Spleen (tissue), 11 donors: Measurements from ENCODE around the gene CALML5. TPM values are rescaled to one million over a fixed set of nuclear protein-coding genes. Genes with fewer than 3 reads are reported as not detected.

Experiments used
- DNase-seq: peaks from one replicate; pipeline ENCODE4 v3.0.0-alpha.2; 2020
- H3K27ac ChIP-seq, 8 donors: fragments of 200-600 bp; sonication (generic) in 7 of 8; 1 replicate in 4 of 8; 2 replicates in 4 of 8; pipeline versions ENCODE4 v1.5.0 to v1.8.0; 2016 to 2021; ENCODE audit warnings: inconsistent platforms in 4 of 8, mild to moderate bottlenecking in 4 of 8, moderate library complexity in 1 of 8
- H3K27me3 ChIP-seq, 7 donors: fragments of 200-600 bp; sonication (generic) in 6 of 7; replicated peaks in 1 of 7; 1 replicate in 4 of 7; 2 replicates in 3 of 7; pipeline versions ENCODE4 v1.5.0 to v1.8.0; 2016 to 2021; ENCODE audit warnings: inconsistent platforms in 3 of 7, mild to moderate bottlenecking in 1 of 7
- H3K36me3 ChIP-seq, 6 donors: fragments of 200-600 bp; sonication (generic) in 5 of 6; 1 replicate in 4 of 6; 2 replicates in 2 of 6; pipeline versions ENCODE4 v1.5.0 to v1.8.0; 2016 to 2021; ENCODE audit warnings: inconsistent platforms in 2 of 6
- H3K4me1 ChIP-seq, 6 donors: fragments of 200-600 bp; sonication (generic) in 5 of 6; 1 replicate in 3 of 6; 2 replicates in 3 of 6; pipeline versions ENCODE4 v1.5.0 to v1.8.0; 2016 to 2021; ENCODE audit warnings: inconsistent platforms in 3 of 6
- H3K4me3 ChIP-seq, 8 donors: fragments of 200-600 bp; sonication (generic) in 7 of 8; 1 replicate in 4 of 8; 2 replicates in 4 of 8; pipeline versions ENCODE4 v1.5.0 to v1.8.0; 2016 to 2021; ENCODE audit warnings: inconsistent platforms in 4 of 8, mild to moderate bottlenecking in 4 of 8, moderate library complexity in 2 of 8
- H3K9me3 ChIP-seq, 8 donors: fragments of 200-600 bp; sonication (generic) in 7 of 8; 1 replicate in 4 of 8; 2 replicates in 4 of 8; pipeline versions ENCODE4 v1.5.0 to v1.8.0; 2016 to 2021; ENCODE audit warnings: inconsistent platforms in 4 of 8
- POLR2A ChIP-seq, 3 donors: fragments of 450-650 bp; IDR thresholded peaks; one replicate each; pipeline ENCODE4 v1.5.1; 2017; ENCODE audit warnings: antibody characterized with exemption in 3 of 3, mild to moderate bottlenecking in 1 of 3
- POLR2AphosphoS5 ChIP-seq, 3 donors: sonication (generic); formaldehyde crosslinking; IDR thresholded peaks; one replicate each; pipeline ENCODE4 v1.5.1; 2017; ENCODE audit warnings: antibody characterized with exemption in 3 of 3
- WGBS, 5 donors: extraction: QIAGEN DNeasy Blood & Tissue Kit in 3 of 5; methylation state at CpG; one replicate each; pipeline versions ENCODE4 v1.1.5 to v1.1.7; 2013 to 2018; 5-methylcytosine and 5-hydroxymethylcytosine counted together
- intact Hi-C: fragments of 100-400 bp; cut with DNase I; formaldehyde crosslinking; loops from one replicate; pipeline ENCODE4 v1.15.0; 2023; ENCODE audit warnings: low total_unique reads
- polyA plus RNA-seq, 3 donors: library from polyadenylated mRNA; stranded (reverse); fragments of 200-250 nt; gene quantifications; one replicate each; pipeline ENCODE4 v1.2.1, GENCODE V29; 2013
- total RNA-seq, 7 donors: library from RNA; depleted of rRNA in 3 of 7; stranded (reverse); fragments of >200 nt in 3 of 7; fragmentation: NEBNext Ultra II Directional in 4 of 7; extraction: Animal tissue kit (Norgen Biotek cat#: 25700) in 4 of 7; gene quantifications; one replicate each; pipeline versions ENCODE4 v1.1.0 to v1.2.1, GENCODE V29; 2016 to 2021
- TF ChIP-seq, protein P1 (sequence below), 11 experiments: fragments of 200-600 bp in 7 of 11; fragments of 450-650 bp in 4 of 11; sonication (generic) in 4 of 11; IDR thresholded peaks in 8 of 11; conservative IDR thresholded peaks in 3 of 11; 1 replicate in 7 of 11; 2 replicates in 4 of 11; pipeline versions ENCODE4 v1.4.0 to v1.8.0; 2016 to 2021; ENCODE audit warnings: antibody characterized with exemption in 11 of 11, inconsistent platforms in 4 of 11, mild to moderate bottlenecking in 1 of 11
- donor health status: healthy with polysubstance abuse.
- donor health status: DM: no; HTN: no; CAD: no; lungs with moderate emphysema.
- donor health status: DM: no; HTN: no; CAD: no.
- donor health status: Bipolar disorder and iron deficiency.
- donor health status: healthy.
- donor health status: DM: no; HTN: no; CAD: no.
- donor health status: DM: yes; HTN: yes; CAD: no.

CALML5 gene
- total and polyA plus RNA-seq, 10 donors: 0.13 TPM; not detected in 9

DNA sequence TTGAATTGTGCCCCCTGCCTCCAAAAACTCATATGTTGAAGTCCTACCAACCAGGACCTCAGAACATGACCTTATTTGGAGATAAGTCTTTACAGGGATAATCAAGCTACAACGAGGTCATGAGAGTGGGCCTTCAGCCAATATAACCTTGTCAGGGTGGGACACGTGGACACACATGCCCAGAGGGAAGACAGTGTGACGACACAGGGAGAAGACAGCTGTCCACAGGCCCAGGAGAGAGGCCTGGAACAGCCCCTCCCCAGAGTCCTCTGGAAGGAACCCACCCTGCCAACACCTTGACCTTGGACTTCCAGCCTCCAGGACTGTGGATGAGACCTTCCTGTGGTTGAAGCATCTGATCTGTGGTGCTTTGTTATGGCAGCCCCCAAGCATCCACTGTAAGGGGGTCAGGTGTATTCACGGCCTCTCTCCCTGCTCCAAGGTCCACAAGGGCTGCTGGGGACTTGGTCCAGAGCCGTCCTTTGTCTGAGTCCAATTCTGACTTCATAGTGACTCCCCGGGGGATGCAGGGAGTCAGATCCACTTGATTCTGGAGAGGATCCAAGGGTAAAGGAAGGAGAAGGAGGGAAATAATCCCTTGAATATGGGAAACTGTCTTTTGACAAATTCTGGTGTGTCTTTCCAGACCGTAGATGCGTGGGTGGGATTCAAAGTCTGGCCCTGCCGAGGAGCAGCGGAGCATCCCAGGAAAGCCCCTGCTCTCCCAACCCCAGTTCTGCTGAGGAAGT, 32.4 kb upstream of the CALML5 start:
- intact Hi-C loops: no loop called here
- DNase-seq: peak; percentile 24
- H3K27me3 ChIP-seq: no peaks in the 10 kb centered on the region
- peaks cover 0 to 5% (median 0%) of the 10 kb centered on the region in 6 donors for H3K4me1 ChIP-seq
- WGBS, 5 donors: 71 to 82% (median 79%) methylated on average over 10 of the region's 10 CpGs
- H3K27ac ChIP-seq: no peak overlapping the region
- no peak overlapping the region for H3K4me3 ChIP-seq
- no peaks in the 10 kb centered on the region for H3K36me3 ChIP-seq
- TF ChIP-seq, protein P1, sequence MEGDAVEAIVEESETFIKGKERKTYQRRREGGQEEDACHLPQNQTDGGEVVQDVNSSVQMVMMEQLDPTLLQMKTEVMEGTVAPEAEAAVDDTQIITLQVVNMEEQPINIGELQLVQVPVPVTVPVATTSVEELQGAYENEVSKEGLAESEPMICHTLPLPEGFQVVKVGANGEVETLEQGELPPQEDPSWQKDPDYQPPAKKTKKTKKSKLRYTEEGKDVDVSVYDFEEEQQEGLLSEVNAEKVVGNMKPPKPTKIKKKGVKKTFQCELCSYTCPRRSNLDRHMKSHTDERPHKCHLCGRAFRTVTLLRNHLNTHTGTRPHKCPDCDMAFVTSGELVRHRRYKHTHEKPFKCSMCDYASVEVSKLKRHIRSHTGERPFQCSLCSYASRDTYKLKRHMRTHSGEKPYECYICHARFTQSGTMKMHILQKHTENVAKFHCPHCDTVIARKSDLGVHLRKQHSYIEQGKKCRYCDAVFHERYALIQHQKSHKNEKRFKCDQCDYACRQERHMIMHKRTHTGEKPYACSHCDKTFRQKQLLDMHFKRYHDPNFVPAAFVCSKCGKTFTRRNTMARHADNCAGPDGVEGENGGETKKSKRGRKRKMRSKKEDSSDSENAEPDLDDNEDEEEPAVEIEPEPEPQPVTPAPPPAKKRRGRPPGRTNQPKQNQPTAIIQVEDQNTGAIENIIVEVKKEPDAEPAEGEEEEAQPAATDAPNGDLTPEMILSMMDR (IDR thresholded peaks at IDR 0.05 in 8 of 11, conservative IDR thresholded peaks at IDR 0.05 in 3 of 11): no peak
- no peak for TF ChIP-seq POLR2A (IDR thresholded peaks at IDR 0.05)
- no peak for TF ChIP-seq POLR2AphosphoS5 (IDR thresholded peaks at IDR 0.05)
- no peaks in the 10 kb centered on the region for H3K9me3 ChIP-seq

DNA sequence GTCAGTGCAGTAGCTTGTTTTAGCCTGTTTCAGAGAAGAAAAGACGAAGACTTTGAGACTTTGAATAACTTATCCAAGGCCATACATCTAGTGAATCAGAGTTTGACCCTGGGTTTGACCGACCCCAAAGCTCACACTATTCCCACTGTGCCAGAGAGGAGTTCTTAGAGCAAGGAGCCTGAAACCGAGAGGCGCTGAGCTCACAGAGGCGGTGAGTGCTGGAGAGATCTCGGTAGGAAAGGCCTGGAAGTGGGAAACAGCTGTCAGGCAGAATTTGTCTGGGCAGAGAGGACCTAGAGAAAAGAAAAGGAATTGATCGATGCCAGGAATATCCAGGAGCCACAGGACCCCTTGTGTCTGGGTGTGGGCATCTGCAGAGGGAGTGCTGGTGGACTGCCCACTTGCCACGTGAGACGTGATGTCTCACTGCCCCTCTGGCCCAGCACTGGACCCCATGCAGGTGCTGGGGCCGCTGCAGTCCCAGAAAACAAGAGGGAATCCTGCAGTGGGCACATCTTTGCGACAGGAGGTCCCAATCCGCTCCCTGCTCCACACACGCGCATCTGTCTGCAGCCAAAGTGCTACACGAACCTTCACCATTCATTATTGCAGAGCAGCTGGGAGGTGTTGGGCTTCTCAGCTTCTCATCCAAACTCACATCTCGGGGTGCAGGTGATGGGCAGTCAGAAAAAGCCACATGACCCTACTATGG, 31.6 kb upstream of the CALML5 start:
- intact Hi-C loops: no loop called here

DNA sequence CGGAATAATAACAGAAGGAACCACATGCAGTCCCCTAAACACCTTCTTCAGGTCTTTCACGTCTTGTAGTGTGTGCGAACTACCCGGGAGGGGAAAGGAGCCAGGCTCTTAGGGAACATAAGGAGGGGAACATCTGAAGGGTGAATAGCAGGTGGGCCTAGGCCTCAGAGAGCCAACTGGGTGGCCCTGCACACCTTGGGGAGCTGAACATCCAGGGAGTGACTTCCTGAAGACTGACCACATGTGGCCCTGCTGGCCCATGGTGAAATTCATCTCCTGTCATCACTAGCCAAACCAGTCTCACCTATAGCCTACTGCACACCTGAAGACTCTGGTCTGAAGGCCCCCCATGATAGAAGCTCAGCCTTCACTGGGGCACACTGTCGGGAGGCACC, 31.0 kb upstream of the CALML5 start:
- Histone ChIP-seq H3K27ac (no peak overlapping the region), H3K27me3 (no peaks in the 10 kb centered on the region), H3K4me1 (peaks cover 0 to 5% (median 0%) of the 10 kb centered on the region in 6 donors), H3K9me3 (no peaks in the 10 kb centered on the region), H3K36me3 (no peaks in the 10 kb centered on the region), H3K4me3 (no peak overlapping the region)
- 91 to 97% (median 92%) methylated on average over 5 of the region's 5 CpGs for WGBS, 5 donors
- DNase-seq: peak; percentile 43
- TF ChIP-seq POLR2AphosphoS5 (IDR thresholded peaks at IDR 0.05) (no peak), POLR2A (IDR thresholded peaks at IDR 0.05) (no peak)
- TF ChIP-seq, protein P1 (IDR thresholded peaks at IDR 0.05 in 8 of 11, conservative IDR thresholded peaks at IDR 0.05 in 3 of 11): no peak
- intact Hi-C loops: no loop called here

More for the DNA sequence above, 31.6 kb upstream of the CALML5 start:
- no peaks in the 10 kb centered on the region for H3K36me3 ChIP-seq
- H3K4me1 ChIP-seq: peaks cover 0 to 5% (median 0%) of the 10 kb centered on the region in 6 donors
- DNase-seq: peak; percentile 47
- no peak overlapping the region for H3K4me3 ChIP-seq
- WGBS, 5 donors: 92 to 95% (median 94%) methylated on average over 15 to 16 of the region's 16 CpGs
- H3K27me3 ChIP-seq: no peaks in the 10 kb centered on the region
- no peaks in the 10 kb centered on the region for H3K9me3 ChIP-seq
- no peak for TF ChIP-seq POLR2AphosphoS5 (IDR thresholded peaks at IDR 0.05)
- H3K27ac ChIP-seq: no peak overlapping the region

DNA sequence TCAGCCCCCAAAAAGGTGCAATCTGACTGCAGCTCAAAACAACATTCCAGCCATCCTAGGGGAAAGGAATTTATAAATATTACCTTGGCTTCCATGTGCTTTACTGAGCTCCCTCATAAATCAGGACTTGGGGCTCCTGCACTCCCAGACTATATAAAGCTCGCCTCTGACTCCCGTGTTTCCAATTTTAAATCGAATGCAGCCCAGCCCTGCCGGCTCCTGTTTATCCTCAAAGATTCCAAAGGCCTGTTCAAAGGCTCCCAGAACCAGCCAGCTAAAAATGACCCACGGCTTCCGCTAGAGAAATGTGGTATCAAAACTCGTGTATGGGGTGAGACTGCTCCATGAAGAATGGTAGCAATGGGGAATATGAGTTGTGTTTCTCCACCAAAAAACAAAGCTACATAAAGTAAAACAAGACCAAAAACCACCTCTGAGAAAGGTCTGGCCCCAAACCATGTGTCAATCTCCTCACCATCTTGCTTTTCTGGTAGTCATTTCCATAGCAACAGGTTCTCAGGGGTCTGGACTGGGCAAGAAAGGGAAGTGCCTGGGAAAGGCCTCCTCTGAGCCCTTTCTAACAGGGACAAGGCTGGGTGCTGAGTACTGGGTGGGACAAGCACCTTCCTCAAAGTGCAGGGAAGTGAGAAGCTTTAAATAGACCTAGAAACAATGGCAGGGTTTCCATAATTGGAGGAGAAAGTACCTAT, 30.5 kb upstream of the CALML5 start:
- Histone ChIP-seq H3K4me1 (peaks cover 0 to 2% (median 0%) of the 10 kb centered on the region in 6 donors), H3K27me3 (no peaks in the 10 kb centered on the region), H3K9me3 (no peaks in the 10 kb centered on the region), H3K4me3 (no peak overlapping the region), H3K27ac (no peak overlapping the region), H3K36me3 (no peaks in the 10 kb centered on the region)
- intact Hi-C loops: no loop called here
- TF ChIP-seq POLR2A (IDR thresholded peaks at IDR 0.05) (no peak), POLR2AphosphoS5 (IDR thresholded peaks at IDR 0.05) (no peak)
- TF ChIP-seq, protein P1 (IDR thresholded peaks at IDR 0.05 in 8 of 11, conservative IDR thresholded peaks at IDR 0.05 in 3 of 11): no peak
- WGBS, 5 donors: 85 to 96% (median 92%) methylated on average over 7 of the region's 7 CpGs
- peak; percentile 9 for DNase-seq
